ENCODE data around the gene MRM1.

- TF ChIP-seq CTCF (IDR thresholded peaks at IDR 0.05): no peak
- no peak for TF ChIP-seq EP300 (IDR thresholded peaks at IDR 0.05)
Measured at GRCh38 chr17:36592716-36593321, 8.6 kb upstream of the MRM1 start.
